Ectodermal cell (in vitro differentiated cells): Measurements from ENCODE around the gene FAM20C.
"Not testable (repeated sequence)": the region's sequence is repeated elsewhere in the genome, so short reads cannot be mapped to it uniquely, and the experiment has no call there.

ENCODE experiments used
- H3K27ac ChIP-seq: 2 replicates; pipeline ENCODE4 v1.7.0; 2013; ENCODE audit warnings: mild to moderate bottlenecking, low read depth, low read length; ENCODE audit not compliant: insufficient read depth, poor library complexity, severe bottlenecking
- H3K27me3 ChIP-seq: 2 replicates; pipeline ENCODE4 v1.7.0; 2013; ENCODE audit warnings: mild to moderate bottlenecking, low read length; ENCODE audit not compliant: insufficient read depth, control insufficient read depth, poor library complexity, severe bottlenecking
- H3K36me3 ChIP-seq: one replicate; pipeline ENCODE4 v1.7.0; 2013; ENCODE audit warnings: low read length; ENCODE audit not compliant: control insufficient read depth, insufficient read depth
- H3K4me1 ChIP-seq: one replicate; pipeline ENCODE4 v1.7.0; 2013; ENCODE audit warnings: low read length; ENCODE audit not compliant: control insufficient read depth, insufficient read depth
- H3K4me3 ChIP-seq: 2 replicates; pipeline ENCODE4 v1.7.0; 2013; ENCODE audit warnings: low read depth, low read length, control low read depth; ENCODE audit not compliant: insufficient read depth
- H3K9me3 ChIP-seq: 2 replicates; pipeline ENCODE4 v1.7.0; 2013; ENCODE audit warnings: mild to moderate bottlenecking, low read length, moderate library complexity; ENCODE audit not compliant: control insufficient read depth
- WGBS, 2 experiments: methylation state at CpG; one replicate each; pipeline ENCODE4 v1.1.7; 2013; ENCODE audit warnings: missing lambda C conversion rate in 2 of 2; 5-methylcytosine and 5-hydroxymethylcytosine counted together

Gene FAM20C

DNA sequence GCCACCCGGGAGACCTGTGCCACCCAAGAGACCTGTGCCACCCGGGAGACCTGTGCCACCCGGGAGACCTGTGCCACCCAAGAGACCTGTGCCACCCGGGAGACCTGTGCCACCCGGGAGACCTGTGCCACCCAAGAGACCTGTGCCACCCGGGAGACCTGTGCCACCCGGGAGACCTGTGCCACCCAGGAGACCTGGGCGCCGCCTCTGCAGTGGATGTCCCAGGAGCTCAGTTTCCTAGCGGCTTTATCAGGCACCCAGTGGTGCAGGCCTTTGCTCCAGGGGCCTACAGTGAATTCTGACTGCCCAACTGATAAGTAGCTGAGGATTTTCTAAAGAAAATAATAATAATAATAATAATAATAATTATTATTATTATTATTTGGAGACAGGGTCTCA is 51.2 kb downstream of the FAM20C start:
- 66 to 78% methylated on average over 5 to 6 of the region's 10 CpGs for whole genome bisulfite sequencing, 2 experiments
- H3K27ac ChIP-seq, H3K36me3 ChIP-seq, H3K4me1 ChIP-seq, H3K27me3 ChIP-seq, H3K4me3 ChIP-seq, H3K9me3 ChIP-seq: not testable (repeated sequence)

DNA sequence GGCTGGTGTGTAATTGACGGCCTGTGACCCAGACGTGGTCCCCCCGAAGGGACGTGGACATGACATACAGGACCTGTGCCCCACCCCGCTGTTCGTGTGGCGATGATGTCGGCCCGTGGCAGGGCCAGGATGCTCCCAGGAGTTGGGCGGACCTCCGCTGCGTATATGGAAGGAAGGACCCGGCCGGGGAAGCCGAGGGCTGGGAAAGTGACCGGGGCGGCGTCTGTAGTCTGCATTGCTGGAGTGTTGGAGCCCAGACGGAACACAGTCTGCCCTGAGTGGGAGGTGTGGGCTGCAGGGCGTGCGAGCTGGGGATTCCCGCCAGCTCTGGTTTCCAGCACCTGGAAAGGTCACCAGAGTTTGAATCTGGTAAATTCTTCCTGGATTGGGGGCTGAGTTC is 52.6 kb downstream of the FAM20C start:
- no peaks in the 10 kb centered on the region for H3K36me3 ChIP-seq
- H3K27ac ChIP-seq, result no peak overlapping the region
- WGBS, 2 experiments, result 93 to 94% methylated on average over 22 of the region's 22 CpGs

DNA sequence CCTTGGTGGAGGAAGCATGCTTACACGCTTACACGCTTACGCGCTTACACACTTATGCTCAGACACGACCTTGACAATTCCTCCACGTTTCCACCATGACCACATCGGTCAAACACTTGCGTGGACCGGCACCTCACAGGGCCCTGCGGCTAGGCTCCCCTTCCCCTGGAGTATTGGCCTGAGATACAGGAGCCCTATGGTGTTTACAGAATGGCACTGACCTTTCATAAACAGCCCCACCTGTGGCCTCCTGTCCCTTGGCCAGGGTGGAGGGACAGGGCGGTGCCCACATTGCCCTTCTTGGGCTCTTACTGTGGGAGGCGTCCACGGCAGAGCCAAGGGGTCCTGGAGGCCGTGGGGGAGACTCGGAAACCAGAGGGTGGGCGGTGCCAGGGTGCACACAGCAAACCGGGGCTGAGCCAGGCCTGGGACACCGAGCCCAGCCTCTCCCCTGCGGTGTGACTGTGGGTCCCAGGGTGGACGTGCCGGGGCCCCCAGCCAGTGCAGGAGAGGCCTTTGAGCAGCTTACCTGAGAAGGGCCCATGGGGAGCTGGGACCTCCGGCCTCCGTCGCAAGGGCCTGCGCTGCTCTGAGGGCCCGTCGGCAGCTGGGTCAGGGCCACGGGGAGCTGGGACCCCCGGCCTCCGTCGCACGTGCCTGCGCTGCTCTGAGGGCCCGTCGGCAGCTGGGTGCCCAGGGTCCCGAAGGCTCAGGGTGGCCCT is 53.4 kb downstream of the FAM20C start:
- Histone ChIP-seq H3K27me3 (no peaks in the 10 kb centered on the region), H3K9me3 (no peaks in the 10 kb centered on the region), H3K27ac (no peak overlapping the region), H3K4me3 (no peak overlapping the region), H3K36me3 (no peaks in the 10 kb centered on the region), H3K4me1 (peaks cover 7% of the 10 kb centered on the region)
- WGBS, 2 experiments, result 94 to 95% methylated on average over 36 of the region's 36 CpGs

More for the DNA sequence above, 52.6 kb downstream of the FAM20C start:
- Histone ChIP-seq H3K9me3 (no peaks in the 10 kb centered on the region), H3K4me1 (no peaks in the 10 kb centered on the region), H3K4me3 (no peak overlapping the region), H3K27me3 (no peaks in the 10 kb centered on the region)

DNA sequence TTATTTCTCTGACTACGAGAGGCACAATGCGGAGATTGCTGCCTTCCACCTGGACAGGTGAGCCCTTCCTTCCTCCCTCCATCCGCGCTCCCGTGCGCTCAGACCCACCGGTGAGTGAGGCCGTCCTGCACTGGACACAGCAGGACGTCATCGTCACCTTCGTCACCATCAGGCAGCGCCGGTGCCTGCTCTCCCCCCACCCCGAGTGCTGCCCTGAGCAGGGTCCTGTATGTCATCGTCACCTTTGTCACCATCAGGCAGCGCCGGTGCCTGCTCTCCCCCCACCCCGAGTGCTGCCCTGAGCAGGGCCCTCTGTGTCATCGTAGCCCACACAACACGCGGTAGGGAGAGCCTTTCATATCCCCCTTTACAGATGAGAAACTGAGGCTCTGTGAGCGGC is 54.1 kb downstream of the FAM20C start:
- Histone ChIP-seq H3K4me3 (no peak overlapping the region), H3K36me3 (no peaks in the 10 kb centered on the region), H3K27ac (no peak overlapping the region), H3K27me3 (no peaks in the 10 kb centered on the region), H3K9me3 (no peaks in the 10 kb centered on the region), H3K4me1 (peaks cover 9% of the 10 kb centered on the region)
- 86 to 87% methylated on average over 22 of the region's 22 CpGs for WGBS, 2 experiments

DNA sequence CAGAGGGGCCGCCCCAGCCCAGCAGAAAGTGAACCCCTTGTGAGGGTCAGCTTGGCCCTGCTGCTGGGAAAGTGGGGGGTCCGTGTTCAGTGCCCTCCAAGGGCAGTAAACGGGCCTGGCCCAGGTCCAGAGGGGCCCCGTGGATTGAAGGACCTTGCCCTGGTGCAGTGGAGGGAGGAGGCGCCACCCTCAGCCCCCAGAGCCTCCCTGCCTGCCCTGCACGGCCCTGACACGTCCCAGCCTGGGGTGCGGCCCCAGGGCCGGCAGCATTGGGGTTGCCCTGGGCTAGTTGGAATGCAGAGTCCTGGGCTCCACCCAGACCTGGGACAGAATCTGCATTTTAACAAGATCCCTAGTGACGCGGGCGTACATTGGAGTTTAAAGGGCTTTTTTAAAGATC is 54.8 kb downstream of the FAM20C start:
- H3K9me3 ChIP-seq, result no peaks in the 10 kb centered on the region
- no peak overlapping the region for H3K4me3 ChIP-seq
- 80 to 81% methylated on average over 12 of the region's 12 CpGs for WGBS, 2 experiments
- H3K36me3 ChIP-seq, result no peaks in the 10 kb centered on the region
- H3K4me1 ChIP-seq, result peaks cover 9% of the 10 kb centered on the region
- no peak overlapping the region for H3K27ac ChIP-seq
- H3K27me3 ChIP-seq, result no peaks in the 10 kb centered on the region

DNA sequence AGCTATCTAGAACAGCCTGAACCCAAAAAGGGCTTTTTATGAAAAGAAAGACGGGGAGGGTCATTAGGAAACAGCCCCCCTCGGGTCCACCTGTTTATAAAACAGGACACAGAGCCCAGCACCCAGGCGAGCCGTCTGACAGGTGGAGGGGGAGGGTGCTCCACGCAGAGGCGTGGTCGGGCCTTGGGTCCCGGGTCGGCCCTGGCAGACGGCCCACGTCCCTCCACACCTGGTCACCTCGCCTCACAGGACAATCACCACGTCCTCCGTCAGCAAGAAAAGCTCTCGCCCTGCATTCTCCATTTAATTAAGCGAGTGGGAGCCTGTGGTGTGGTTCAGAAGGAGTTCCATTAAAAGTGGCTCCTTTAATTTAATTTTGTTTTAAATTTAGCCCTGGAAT is 55.3 kb downstream of the FAM20C start:
- peaks cover 9% of the 10 kb centered on the region for H3K4me1 ChIP-seq
- H3K9me3 ChIP-seq, result no peaks in the 10 kb centered on the region
- H3K36me3 ChIP-seq, result no peaks in the 10 kb centered on the region
- WGBS, 2 experiments, result 89 to 92% methylated on average over 16 of the region's 16 CpGs
- H3K4me3 ChIP-seq, result no peak overlapping the region
- H3K27ac ChIP-seq, result no peak overlapping the region
- H3K27me3 ChIP-seq, result no peaks in the 10 kb centered on the region

DNA sequence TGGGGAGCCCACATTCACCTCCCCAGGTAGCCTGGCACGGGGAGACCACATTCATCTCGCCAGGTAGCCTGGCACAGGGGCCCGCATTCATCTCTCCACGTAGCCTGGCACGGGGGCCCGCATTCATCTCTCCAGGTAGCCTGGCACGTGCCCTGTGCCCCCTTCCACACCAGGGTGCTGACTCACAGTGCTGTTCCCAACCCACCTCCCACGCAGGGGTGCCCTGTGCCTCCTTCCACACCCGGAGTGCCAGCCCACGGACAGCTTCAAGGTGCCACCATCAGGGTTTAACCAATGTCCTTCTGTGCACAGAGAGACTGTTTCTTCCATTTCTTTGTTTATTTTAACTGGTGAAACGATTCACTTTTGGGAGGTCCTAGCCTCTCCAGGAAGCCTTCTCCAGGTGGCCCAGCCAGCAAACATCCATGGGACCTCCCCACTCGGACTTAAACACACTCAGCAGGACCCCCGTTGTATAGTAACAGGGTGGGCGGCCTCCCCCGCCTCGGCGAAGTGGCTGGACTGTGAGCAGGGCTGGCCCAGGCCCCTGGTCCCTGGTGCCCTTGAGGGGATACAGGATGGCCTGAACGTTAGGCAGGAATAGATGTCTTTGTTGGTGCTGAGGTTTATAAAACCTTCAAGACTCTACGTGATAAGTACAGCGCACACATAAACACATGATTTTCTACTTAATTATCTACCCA is 56.5 kb downstream of the FAM20C start:
- whole genome bisulfite sequencing, 2 experiments, result 86 to 88% methylated on average over 20 of the region's 20 CpGs
- H3K27ac ChIP-seq, result no peak overlapping the region
- no peak overlapping the region for H3K4me3 ChIP-seq
- H3K9me3 ChIP-seq, result no peaks in the 10 kb centered on the region
- no peaks in the 10 kb centered on the region for H3K27me3 ChIP-seq
- H3K4me1 ChIP-seq, result peaks cover 9% of the 10 kb centered on the region
- no peaks in the 10 kb centered on the region for H3K36me3 ChIP-seq

DNA sequence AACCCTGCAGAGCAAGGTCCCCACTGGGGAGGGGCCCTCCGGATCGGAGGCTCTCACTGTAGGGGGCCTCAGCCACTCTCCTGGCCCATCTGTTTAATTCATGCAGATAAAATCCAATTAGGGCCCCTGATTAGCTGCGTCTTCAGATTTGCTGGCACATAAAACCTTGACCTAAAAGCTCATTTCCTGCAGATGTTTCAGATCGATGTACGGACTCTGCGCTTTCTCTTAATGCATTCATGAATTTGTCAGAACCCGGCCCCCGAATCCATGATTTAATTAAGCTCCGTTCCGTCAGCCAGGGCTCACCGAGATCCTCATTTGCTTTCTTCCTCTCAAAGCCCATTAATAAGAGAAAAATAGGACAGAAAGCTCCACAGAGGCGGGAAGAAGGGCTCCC is 57.6 kb downstream of the FAM20C start:
- H3K27ac ChIP-seq, result no peak overlapping the region
- H3K27me3 ChIP-seq, result no peaks in the 10 kb centered on the region
- H3K36me3 ChIP-seq, result no peaks in the 10 kb centered on the region
- 89% methylated on average over 12 of the region's 12 CpGs for WGBS, 2 experiments
- H3K9me3 ChIP-seq, result no peaks in the 10 kb centered on the region
- no peak overlapping the region for H3K4me3 ChIP-seq
- peaks cover 9% of the 10 kb centered on the region for H3K4me1 ChIP-seq

DNA sequence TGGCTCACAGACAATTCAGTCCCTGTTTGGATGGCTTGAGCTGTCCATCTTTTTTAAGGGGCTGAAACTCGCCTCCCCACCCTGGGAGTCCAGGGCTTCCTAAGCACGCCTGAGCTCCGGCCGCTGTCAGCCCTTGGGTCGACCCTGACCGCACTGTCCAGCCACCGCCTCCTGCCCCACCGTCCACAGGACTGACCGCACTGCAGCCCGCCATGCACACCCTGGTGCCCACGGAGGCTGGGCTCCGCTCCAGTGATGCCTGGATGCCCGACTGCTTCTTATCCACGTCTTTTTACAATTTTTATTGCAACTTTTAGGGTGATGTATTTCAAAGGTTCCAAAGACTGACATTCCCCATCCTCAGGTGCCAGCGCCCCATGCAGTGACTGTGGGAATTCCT is 58.2 kb downstream of the FAM20C start:
- 94 to 95% methylated on average over 15 of the region's 15 CpGs for WGBS, 2 experiments

DNA sequence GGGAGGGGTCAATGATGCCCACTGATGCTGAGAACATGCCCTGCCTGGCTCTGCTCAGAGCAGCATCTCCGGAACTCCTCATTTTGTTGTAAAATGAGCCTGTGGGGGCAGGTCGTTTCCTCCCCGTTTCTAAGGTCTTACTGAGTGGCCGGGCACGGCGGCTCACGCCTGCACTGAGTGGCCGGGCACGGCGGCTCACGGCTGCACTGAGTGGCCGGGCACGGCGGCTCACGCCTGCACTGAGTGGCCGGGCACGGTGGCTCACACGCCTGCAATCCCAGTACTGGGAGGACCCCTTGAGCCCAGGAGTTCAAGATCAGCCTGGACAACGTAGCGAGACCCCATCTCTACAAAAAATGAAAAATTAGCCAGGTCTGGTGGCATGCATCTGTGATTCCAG is 58.6 kb downstream of the FAM20C start:
- Histone ChIP-seq H3K9me3 (no peaks in the 10 kb centered on the region), H3K27me3 (no peaks in the 10 kb centered on the region), H3K4me3 (no peak overlapping the region), H3K27ac (no peak overlapping the region), H3K36me3 (no peaks in the 10 kb centered on the region), H3K4me1 (peaks cover 9% of the 10 kb centered on the region)
- 90 to 92% methylated on average over 20 of the region's 20 CpGs for WGBS, 2 experiments

More for the DNA sequence above, 58.2 kb downstream of the FAM20C start:
- Histone ChIP-seq H3K27me3 (no peaks in the 10 kb centered on the region), H3K4me1 (peaks cover 9% of the 10 kb centered on the region), H3K4me3 (no peak overlapping the region), H3K36me3 (no peaks in the 10 kb centered on the region), H3K27ac (peak overlapping the region; percentile 44), H3K9me3 (no peaks in the 10 kb centered on the region)
